Activated naive CD4-positive, alpha-beta T cell (primary cell): ENCODE results near the gene CD8B.

Experiments used
- DNase-seq, 4 experiments: peaks; one replicate each; lab custom pipeline; 2025; lab: John Stamatoyannopoulos, UW

Gene CD8B

GRCh38 chr2:86794861-86795260 is 66.8 kb downstream of the CD8B start:
- DNase-seq = no peak

- DNase-seq = no peak
These were observed 67.9 kb downstream of the CD8B start for GRCh38 chr2:86793752-86794151.

- no peak for DNase-seq
These were observed 70.1 kb downstream of the CD8B start for GRCh38 chr2:86791573-86791972.

GRCh38 chr2:86790676-86791572 is 70.8 kb downstream of the CD8B start, which contains the start of gene CD8A:
Gene CD8A, minus strand, starts transcription at chr2:86790913. Its CDS starts 88 bp downstream, at chr2:86790825.
- no peak for DNase-seq

GRCh38 chr2:86790134-86790675 is 71.5 kb downstream of the CD8B start:
- DNase-seq = no peak

GRCh38 chr2:86789687-86790133 is 72.0 kb downstream of the CD8B start:
- no peak for DNase-seq

- DNase-seq = no peak
These were observed 72.6 kb downstream of the CD8B start for GRCh38 chr2:86788881-86789686.

GRCh38 chr2:86788165-86788564 is 73.5 kb downstream of the CD8B start:
- no peak for DNase-seq

- DNase-seq = no peak
These were observed 74.0 kb downstream of the CD8B start for GRCh38 chr2:86787736-86788135.

GRCh38 chr2:86786001-86786536 is 75.6 kb downstream of the CD8B start:
- DNase-seq = no peak

GRCh38 chr2:86785456-86785855 is 76.2 kb downstream of the CD8B start:
- no peak for DNase-seq

- DNase-seq = no peak
These were observed 77.9 kb downstream of the CD8B start for GRCh38 chr2:86783615-86784339.

- DNase-seq = no peak
These were observed 78.9 kb downstream of the CD8B start for GRCh38 chr2:86782748-86783147.

GRCh38 chr2:86781363-86781762 is 80.3 kb downstream of the CD8B start:
- DNase-seq = no peak

GRCh38 chr2:86779971-86780370 is 81.7 kb downstream of the CD8B start:
- no peak for DNase-seq

- DNase-seq = no peak
These were observed 82.7 kb downstream of the CD8B start for GRCh38 chr2:86778957-86779356.

GRCh38 chr2:86776532-86776931 is 85.2 kb downstream of the CD8B start:
- DNase-seq = no peak

- DNase-seq = no peak
These were observed 86.3 kb downstream of the CD8B start for GRCh38 chr2:86775338-86775737.

GRCh38 chr2:86774862-86775261 is 86.8 kb downstream of the CD8B start:
- DNase-seq = no peak

- DNase-seq = no peak
These were observed 89.1 kb downstream of the CD8B start for GRCh38 chr2:86772611-86773010.

GRCh38 chr2:86770816-86771301 is 90.8 kb downstream of the CD8B start:
- DNase-seq = no peak
